ENCODE results near the gene PEF1.

Gene PEF1

GRCh38 chr1:31644560-31645273, at the start of gene PEF1:
Gene PEF1 (minus strand): TSS chr1:31644876. CDS start chr1:31644864, 12 bp downstream.
- peak; percentile 98 for DNase-seq (ENCODE audit: low spot score)
- peak; percentile 84 for ATAC-seq (ENCODE audit: low read depth)

GRCh38 chr1:31693231-31693630, 48.6 kb upstream of the PEF1 start:
- H3K36me3 ChIP-seq (ENCODE audit: low read depth): peaks cover 83% of the 10 kb centered on the region
- peaks cover 23% of the 10 kb centered on the region for H3K4me1 ChIP-seq (ENCODE audit: insufficient read depth, poor library complexity, severe bottlenecking)
- DNase-seq (ENCODE audit: low spot score): no peak
- no peak for TF ChIP-seq CTCF (IDR thresholded peaks at IDR 0.05; ENCODE audit: poor library complexity, severe bottlenecking)
- H3K9me3 ChIP-seq (ENCODE audit: severe bottlenecking): no peaks in the 10 kb centered on the region
- no peaks in the 10 kb centered on the region for H3K27me3 ChIP-seq (ENCODE audit: insufficient read depth, poor library complexity, severe bottlenecking)
- H3K27ac ChIP-seq (ENCODE audit: poor library complexity, severe bottlenecking): no peak overlapping the region
- no peak overlapping the region for H3K4me3 ChIP-seq (ENCODE audit: severe bottlenecking)
- ATAC-seq (ENCODE audit: low read depth): no peak

More at GRCh38 chr1:31644560-31645273, at the start of gene PEF1:
- Histone ChIP-seq H3K4me3 (ENCODE audit: severe bottlenecking) (peak within 1 kb of the TSS; percentile 78), H3K9me3 (ENCODE audit: severe bottlenecking) (no peaks in the 10 kb centered on the region), H3K27ac (ENCODE audit: poor library complexity, severe bottlenecking) (peak within 1 kb of the TSS; percentile 79), H3K4me1 (ENCODE audit: insufficient read depth, poor library complexity, severe bottlenecking) (peaks cover 10% of the 10 kb centered on the region), H3K27me3 (ENCODE audit: insufficient read depth, poor library complexity, severe bottlenecking) (no peaks in the 10 kb centered on the region), H3K36me3 (ENCODE audit: low read depth) (0 out of 2 replicates have a peak, but pooled peaks cover 6% of the 10 kb centered on the region)
- TF ChIP-seq CTCF (IDR thresholded peaks at IDR 0.05; ENCODE audit: poor library complexity, severe bottlenecking): no peak

GRCh38 chr1:31691951-31692350, 47.3 kb upstream of the PEF1 start:
- no peak for DNase-seq (ENCODE audit: low spot score)
- no peak overlapping the region for H3K27ac ChIP-seq (ENCODE audit: poor library complexity, severe bottlenecking)
- TF ChIP-seq CTCF (IDR thresholded peaks at IDR 0.05; ENCODE audit: poor library complexity, severe bottlenecking): no peak
- no peak for ATAC-seq (ENCODE audit: low read depth)
- H3K4me3 ChIP-seq (ENCODE audit: severe bottlenecking): no peak overlapping the region
- H3K27me3 ChIP-seq (ENCODE audit: insufficient read depth, poor library complexity, severe bottlenecking): no peaks in the 10 kb centered on the region
- no peaks in the 10 kb centered on the region for H3K9me3 ChIP-seq (ENCODE audit: severe bottlenecking)
- peaks cover 82% of the 10 kb centered on the region for H3K36me3 ChIP-seq (ENCODE audit: low read depth)
- peaks cover 23% of the 10 kb centered on the region for H3K4me1 ChIP-seq (ENCODE audit: insufficient read depth, poor library complexity, severe bottlenecking)

- Histone ChIP-seq H3K4me1 (ENCODE audit: insufficient read depth, poor library complexity, severe bottlenecking) (peaks cover 19% of the 10 kb centered on the region), H3K27ac (ENCODE audit: poor library complexity, severe bottlenecking) (peak overlapping the region; percentile 84), H3K36me3 (ENCODE audit: low read depth) (peaks cover 82% of the 10 kb centered on the region), H3K9me3 (ENCODE audit: severe bottlenecking) (no peaks in the 10 kb centered on the region), H3K27me3 (ENCODE audit: insufficient read depth, poor library complexity, severe bottlenecking) (no peaks in the 10 kb centered on the region), H3K4me3 (ENCODE audit: severe bottlenecking) (no peak overlapping the region)
- ATAC-seq (ENCODE audit: low read depth): no peak
- no peak for DNase-seq (ENCODE audit: low spot score)
- TF ChIP-seq CTCF (IDR thresholded peaks at IDR 0.05; ENCODE audit: poor library complexity, severe bottlenecking): no peak
Measured at GRCh38 chr1:31691446-31691845, 46.8 kb upstream of the PEF1 start.

- Histone ChIP-seq H3K27me3 (ENCODE audit: insufficient read depth, poor library complexity, severe bottlenecking) (no peaks in the 10 kb centered on the region), H3K4me1 (ENCODE audit: insufficient read depth, poor library complexity, severe bottlenecking) (peaks cover 17% of the 10 kb centered on the region), H3K9me3 (ENCODE audit: severe bottlenecking) (no peaks in the 10 kb centered on the region), H3K4me3 (ENCODE audit: severe bottlenecking) (no peak overlapping the region), H3K36me3 (ENCODE audit: low read depth) (peaks cover 86% of the 10 kb centered on the region), H3K27ac (ENCODE audit: poor library complexity, severe bottlenecking) (peak overlapping the region; percentile 84)
- no peak for TF ChIP-seq CTCF (IDR thresholded peaks at IDR 0.05; ENCODE audit: poor library complexity, severe bottlenecking)
- DNase-seq (ENCODE audit: low spot score): no peak
- no peak for ATAC-seq (ENCODE audit: low read depth)
Measured at GRCh38 chr1:31690921-31691320, 46.2 kb upstream of the PEF1 start.
